Body of pancreas (tissue), 4 donors: ENCODE data around the gene SRGAP2. TPM values are rescaled to one million over a fixed set of nuclear protein-coding genes. Genes with fewer than 3 reads are reported as not detected.
"Not testable (repeated sequence)": the region's sequence is repeated elsewhere in the genome, so short reads cannot be mapped to it uniquely, and the experiment has no call there.

Experiments
- ATAC-seq: fragments of 150-250 bp; one replicate; pipeline ENCODE4 v1.9.1; 2016
- DNase-seq, 4 donors: peaks; one replicate each; pipeline ENCODE4 v3.0.0-alpha.2; 2019
- H3K27ac ChIP-seq, 4 donors: fragments of 200-600 bp; sonication (generic); 1 replicate in 3 of 4; 2 replicates in 1 of 4; pipeline versions ENCODE4 v1.5.1 to v1.6.1; 2016 to 2019; ENCODE audit warnings: mild to moderate bottlenecking in 1 of 4, mixed read lengths in 1 of 4, moderate library complexity in 1 of 4
- H3K27me3 ChIP-seq, 2 donors: fragments of 200-600 bp; sonication (generic); one replicate each; pipeline ENCODE4 v1.6.0; 2016; ENCODE audit warnings: mild to moderate bottlenecking in 1 of 2
- H3K36me3 ChIP-seq, 2 donors: fragments of 200-600 bp; sonication (generic); replicated peaks in 1 of 2; 2 replicates each; pipeline ENCODE4 v1.5.1; 2016; ENCODE audit warnings: low read depth in 2 of 2; ENCODE audit not compliant: insufficient read depth in 1 of 2
- H3K4me1 ChIP-seq: fragments of 200-600 bp; sonication (generic); one replicate; pipeline ENCODE4 v1.6.0; 2016
- H3K4me3 ChIP-seq, 2 donors: fragments of 200-600 bp; sonication (generic); 1 replicate in 1 of 2; 2 replicates in 1 of 2; pipeline ENCODE4 v1.5.1; 2016 to 2019
- H3K9me3 ChIP-seq, 3 donors: fragments of 200-600 bp; sonication (generic); 1 replicate in 2 of 3; 2 replicates in 1 of 3; pipeline ENCODE4 v1.5.1; 2016
- CTCF ChIP-seq, 7 experiments: fragments of 450-650 bp in 4 of 7; fragments of 200-600 bp in 3 of 7; sonication (generic) in 3 of 7; IDR thresholded peaks; one replicate each; pipeline ENCODE4 v1.5.1; 2016 to 2019; ENCODE audit warnings: antibody characterized with exemption in 7 of 7
- WGBS, 2 donors: methylation state at CpG; one replicate each; pipeline ENCODE4 v1.1.5; 2017; 5-methylcytosine and 5-hydroxymethylcytosine counted together
- intact Hi-C: fragments of 100-400 bp; cut with DNase I; formaldehyde crosslinking; loops from one replicate; pipeline ENCODE4 v1.15.1; 2023
- total RNA-seq, 2 donors: library from RNA; depleted of rRNA; stranded (reverse); fragments of >200 nt; gene quantifications; one replicate each; pipeline ENCODE4 v1.1.0, GENCODE V29; 2016

Gene SRGAP2
- total RNA-seq: 10 to 100 TPM; 10.2 to 23.6 TPM

GRCh38 chr1:206203364-206204158 lies at the start of gene SRGAP2:
Gene SRGAP2 (plus strand): TSS chr1:206203541. CDS start chr1:206205971, 2,430 bp downstream.
- H3K9me3 ChIP-seq, H3K4me1 ChIP-seq, H3K4me3 ChIP-seq, H3K27me3 ChIP-seq, intact Hi-C loops, H3K36me3 ChIP-seq: not testable (repeated sequence)
- peak; percentile 31 to 46 (median 44) for DNase-seq
- peak within 1 kb of the TSS; percentile 50 to 74 (median 66) for H3K27ac ChIP-seq
- ATAC-seq: peak; percentile 8
- 0% methylated on average over 2 to 14 of the region's 63 CpGs for WGBS, 2 donors

- H3K27ac ChIP-seq, H3K9me3 ChIP-seq, DNase-seq, H3K4me3 ChIP-seq, H3K36me3 ChIP-seq, intact Hi-C loops, H3K27me3 ChIP-seq, H3K4me1 ChIP-seq: not testable (repeated sequence)
- TF ChIP-seq CTCF (IDR thresholded peaks at IDR 0.05): peak in 1 of 7 experiments; percentile 8
- ATAC-seq: peak; percentile 80
- WGBS, 2 donors: 22 to 24% methylated on average over 5 of the region's 10 CpGs
Observed at GRCh38 chr1:206167350-206168029, 35.9 kb upstream of the SRGAP2 start.

- 35 to 56% methylated on average over 1 to 2 of the region's 3 CpGs for WGBS, 2 donors
- H3K36me3 ChIP-seq, H3K4me3 ChIP-seq, DNase-seq, H3K4me1 ChIP-seq, ATAC-seq, intact Hi-C loops, H3K27me3 ChIP-seq, H3K27ac ChIP-seq, H3K9me3 ChIP-seq: not testable (repeated sequence)
Observed at GRCh38 chr1:206169794-206170193, 33.5 kb upstream of the SRGAP2 start.

- H3K27me3 ChIP-seq, H3K36me3 ChIP-seq, DNase-seq, H3K27ac ChIP-seq, H3K4me1 ChIP-seq, ATAC-seq, H3K4me3 ChIP-seq, H3K9me3 ChIP-seq, intact Hi-C loops: not testable (repeated sequence)
- 80% methylated on average over 1 of the region's 2 CpGs for WGBS, 2 donors
Observed at GRCh38 chr1:206173110-206173719, 30.1 kb upstream of the SRGAP2 start.

GRCh38 chr1:206174182-206174868 lies 29.0 kb upstream of the SRGAP2 start:
- H3K4me1 ChIP-seq, intact Hi-C loops, H3K9me3 ChIP-seq, H3K4me3 ChIP-seq, H3K27me3 ChIP-seq, H3K27ac ChIP-seq, H3K36me3 ChIP-seq: not testable (repeated sequence)
- DNase-seq (peak in 1 of 4 donors; percentile 7), ATAC-seq (peak; percentile 52)
- 39 to 60% methylated on average over 6 of the region's 7 CpGs for WGBS, 2 donors
- TF ChIP-seq CTCF (IDR thresholded peaks at IDR 0.05): peak in 4 of 7 experiments; percentile 16 to 37 (median 21)

GRCh38 chr1:206175459-206176113 lies 27.8 kb upstream of the SRGAP2 start:
- H3K9me3 ChIP-seq, H3K36me3 ChIP-seq, H3K27me3 ChIP-seq, H3K4me3 ChIP-seq, H3K27ac ChIP-seq, intact Hi-C loops, H3K4me1 ChIP-seq: not testable (repeated sequence)
- 32 to 33% methylated on average over 1 of the region's 4 CpGs for WGBS, 2 donors
- DNase-seq: peak in 1 of 4 donors; percentile 3
- peak; percentile 55 for ATAC-seq

GRCh38 chr1:206176114-206176502 lies 27.2 kb upstream of the SRGAP2 start:
- ATAC-seq, intact Hi-C loops, H3K9me3 ChIP-seq, H3K4me3 ChIP-seq, H3K27ac ChIP-seq, H3K27me3 ChIP-seq, H3K4me1 ChIP-seq, H3K36me3 ChIP-seq: not testable (repeated sequence)
- WGBS, 2 donors: no CpG with 5 or more reads among the region's 2 CpGs
- peak in 1 of 4 donors; percentile 7 for DNase-seq

GRCh38 chr1:206178061-206178989 lies 25.0 kb upstream of the SRGAP2 start:
- 57 to 61% methylated on average over 8 to 9 of the region's 9 CpGs for WGBS, 2 donors
- ATAC-seq, H3K27me3 ChIP-seq, H3K4me3 ChIP-seq, H3K9me3 ChIP-seq, H3K36me3 ChIP-seq, DNase-seq, H3K4me1 ChIP-seq, intact Hi-C loops, H3K27ac ChIP-seq: not testable (repeated sequence)
